Measurements from ENCODE around the gene MAP3K9.

- TF ChIP-seq GATA2 (IDR thresholded peaks at IDR 0.05; ENCODE audit: low read depth, low read length) = no peak
- TF ChIP-seq GATA3 (IDR thresholded peaks at IDR 0.05; ENCODE audit: low read depth, low read length) = no peak
These were observed 95.2 kb downstream of the MAP3K9 start for GRCh38 chr14:70714055-70714550.
